Sigmoid colon (tissue), 4 donors: Measurements from ENCODE around the gene KHNYN.

Experiments
- POLR2A ChIP-seq, 2 donors: fragments of 450-650 bp; IDR thresholded peaks; one replicate each; pipeline ENCODE4 v1.6.1; 2016; ENCODE audit warnings: antibody characterized with exemption in 2 of 2, mild to moderate bottlenecking in 2 of 2, moderate library complexity in 2 of 2
- POLR2AphosphoS5 ChIP-seq, 4 donors: sonication (generic); formaldehyde crosslinking; IDR thresholded peaks; one replicate each; pipeline ENCODE4 v1.6.1; 2017; ENCODE audit warnings: antibody characterized with exemption in 4 of 4
- TF ChIP-seq, protein P1 (sequence below), 4 experiments: fragments of 450-650 bp in 3 of 4; fragments of 200-600 bp in 1 of 4; IDR thresholded peaks; one replicate each; pipeline ENCODE4 v1.5.1; 2016 to 2019; ENCODE audit warnings: antibody characterized with exemption in 4 of 4, mild to moderate bottlenecking in 3 of 4, moderate library complexity in 2 of 4

DNA sequence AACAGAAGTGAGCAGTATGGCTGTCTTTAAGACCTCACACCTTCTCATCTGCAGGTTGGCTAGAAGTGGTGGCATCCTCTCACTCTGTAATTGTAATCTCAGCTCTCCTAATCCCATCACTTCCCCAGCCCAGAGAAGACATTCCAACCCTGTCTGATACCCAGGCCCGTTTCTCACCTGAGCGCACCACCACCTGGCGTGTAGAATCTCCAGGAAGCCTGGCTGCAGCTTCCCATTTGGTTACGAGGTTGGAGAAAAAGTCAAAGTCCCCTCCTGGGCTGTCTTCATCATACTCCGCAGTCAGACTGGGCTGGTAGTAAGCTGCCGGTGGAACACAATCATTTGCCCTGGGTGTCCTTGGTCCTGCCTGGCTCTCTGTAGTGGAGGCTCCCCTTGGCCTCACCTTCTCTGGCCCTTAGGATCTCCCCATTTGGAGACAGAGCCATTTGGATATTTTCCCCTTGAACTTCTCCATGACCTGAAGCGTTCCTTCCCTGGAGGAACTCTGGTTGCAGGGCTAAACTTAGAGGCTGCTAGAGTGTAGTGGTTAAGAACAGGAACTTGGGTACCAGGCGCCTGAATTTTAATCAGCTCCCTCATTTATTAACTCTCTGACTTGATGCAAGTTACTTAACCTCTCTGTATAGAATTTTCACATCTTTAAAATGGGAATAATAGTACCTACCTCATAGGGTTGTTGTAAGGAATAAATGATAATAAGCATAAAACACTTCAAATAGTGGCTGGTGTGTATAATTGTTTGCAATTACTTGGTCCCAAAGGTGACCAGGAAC lies 11.0 kb downstream of the KHNYN start:
- TF ChIP-seq, protein P1, sequence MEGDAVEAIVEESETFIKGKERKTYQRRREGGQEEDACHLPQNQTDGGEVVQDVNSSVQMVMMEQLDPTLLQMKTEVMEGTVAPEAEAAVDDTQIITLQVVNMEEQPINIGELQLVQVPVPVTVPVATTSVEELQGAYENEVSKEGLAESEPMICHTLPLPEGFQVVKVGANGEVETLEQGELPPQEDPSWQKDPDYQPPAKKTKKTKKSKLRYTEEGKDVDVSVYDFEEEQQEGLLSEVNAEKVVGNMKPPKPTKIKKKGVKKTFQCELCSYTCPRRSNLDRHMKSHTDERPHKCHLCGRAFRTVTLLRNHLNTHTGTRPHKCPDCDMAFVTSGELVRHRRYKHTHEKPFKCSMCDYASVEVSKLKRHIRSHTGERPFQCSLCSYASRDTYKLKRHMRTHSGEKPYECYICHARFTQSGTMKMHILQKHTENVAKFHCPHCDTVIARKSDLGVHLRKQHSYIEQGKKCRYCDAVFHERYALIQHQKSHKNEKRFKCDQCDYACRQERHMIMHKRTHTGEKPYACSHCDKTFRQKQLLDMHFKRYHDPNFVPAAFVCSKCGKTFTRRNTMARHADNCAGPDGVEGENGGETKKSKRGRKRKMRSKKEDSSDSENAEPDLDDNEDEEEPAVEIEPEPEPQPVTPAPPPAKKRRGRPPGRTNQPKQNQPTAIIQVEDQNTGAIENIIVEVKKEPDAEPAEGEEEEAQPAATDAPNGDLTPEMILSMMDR (IDR thresholded peaks at IDR 0.05) = no peak
- no peak for TF ChIP-seq POLR2AphosphoS5 (IDR thresholded peaks at IDR 0.05)
- no peak for TF ChIP-seq POLR2A (IDR thresholded peaks at IDR 0.05)
